HuH-7 (cell line): ENCODE results near the gene LY6G6F.
A peak's percentile ranks its signal among the peaks of the same experiment; 100 is the strongest.

Experiments used
- DNase-seq: peaks from one replicate; pipeline ENCODE4 v3.0.0; 2011; ENCODE audit warnings: low spot score

LY6G6F gene

DNA sequence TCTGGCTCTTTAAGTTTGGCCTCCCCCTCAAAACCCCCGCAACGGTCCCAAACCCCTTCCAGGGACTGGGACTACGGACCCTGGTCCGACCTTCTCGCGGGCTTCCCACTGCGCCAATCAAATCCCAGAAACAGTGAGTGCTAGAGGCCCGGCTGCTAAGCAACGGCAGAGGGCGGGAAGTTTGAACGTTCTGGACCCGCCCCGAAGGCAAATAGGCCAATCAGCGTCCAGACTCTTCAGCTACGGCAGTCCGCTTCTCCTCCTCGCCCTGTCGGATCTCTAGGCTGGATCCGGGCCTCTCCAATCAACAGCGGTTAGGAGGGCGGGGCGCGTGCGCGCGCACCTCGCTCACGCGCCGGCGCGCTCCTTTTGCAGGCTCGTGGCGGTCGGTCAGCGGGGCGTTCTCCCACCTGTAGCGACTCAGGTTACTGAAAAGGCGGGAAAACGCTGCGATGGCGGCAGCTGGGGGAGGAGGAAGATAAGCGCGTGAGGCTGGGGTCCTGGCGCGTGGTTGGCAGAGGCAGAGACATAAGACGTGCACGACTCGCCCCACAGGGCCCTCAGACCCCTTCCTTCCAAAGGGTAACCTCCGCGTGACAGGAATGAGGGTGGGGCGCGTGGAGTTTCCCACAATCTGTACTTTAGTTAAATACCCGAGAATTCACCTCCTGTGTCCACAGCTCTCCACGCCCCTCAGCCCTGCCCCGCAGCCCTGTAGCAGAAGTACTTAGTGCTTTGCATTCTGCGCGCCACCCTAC, 33.2 kb downstream of the LY6G6F start, which contains the start of gene MSH5:
TSS of gene MSH5 (plus strand) at position 367 of the 758 bp plus-strand sequence. CDS start 462 bp downstream, outside the sequence.
- DNase-seq = peak; percentile 83

DNA sequence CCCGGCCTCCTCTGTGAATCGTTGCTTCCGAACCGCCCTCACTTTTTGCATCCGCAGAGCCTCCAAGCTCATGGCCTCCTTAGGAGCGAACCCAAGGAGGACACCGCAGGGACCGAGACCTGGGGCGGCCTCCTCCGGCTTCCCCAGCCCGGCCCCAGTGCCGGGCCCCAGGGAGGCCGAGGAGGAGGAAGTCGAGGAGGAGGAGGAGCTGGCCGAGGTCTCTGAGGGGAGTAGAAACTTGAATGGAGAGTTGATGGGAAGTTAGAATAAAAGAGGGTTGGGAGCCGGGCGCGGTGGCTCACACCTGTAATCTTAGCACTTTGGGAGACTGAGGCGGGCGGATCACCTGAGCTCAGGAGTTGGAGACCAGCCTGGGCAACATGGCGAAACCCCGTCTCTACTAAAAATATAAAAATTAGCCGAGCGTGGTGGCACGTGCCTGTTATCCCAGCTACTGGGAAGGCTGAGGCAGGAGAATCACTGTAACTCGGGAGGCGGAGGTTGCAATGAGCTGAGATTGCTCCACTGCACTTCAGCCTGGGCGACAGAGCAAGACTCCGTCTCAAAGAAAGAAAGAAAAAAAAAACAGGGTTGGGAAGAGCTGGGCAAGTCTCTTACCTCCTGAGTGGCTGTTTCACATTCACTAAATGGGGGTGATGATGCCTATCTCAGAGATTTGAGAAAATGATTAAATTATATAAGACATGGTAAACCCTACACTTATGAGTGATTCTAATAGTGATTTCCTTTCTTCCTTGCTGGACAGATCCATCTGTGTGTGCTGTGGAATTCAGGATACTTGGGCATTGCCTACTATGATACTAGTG, 33.9 kb downstream of the LY6G6F start:
- no peak for DNase-seq

DNA sequence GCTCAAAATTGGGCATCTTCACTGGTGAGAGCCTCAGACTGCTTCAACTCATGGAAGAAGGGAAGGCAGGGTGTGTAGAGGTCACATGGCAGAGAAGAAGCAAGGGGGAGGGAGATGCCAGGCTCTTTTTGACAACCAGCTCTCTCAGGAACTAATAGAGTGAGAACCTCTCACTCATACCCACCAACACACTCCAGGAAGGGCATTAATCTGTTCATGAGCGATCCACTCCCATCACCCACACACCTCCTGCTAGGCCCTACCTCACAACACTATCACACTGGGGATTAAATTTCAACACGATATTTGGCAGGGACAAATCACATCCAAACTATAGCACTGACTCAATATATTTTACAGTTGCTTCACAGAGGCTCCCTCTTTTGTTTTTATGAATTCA, 35.1 kb downstream of the LY6G6F start:
- no peak for DNase-seq

DNA sequence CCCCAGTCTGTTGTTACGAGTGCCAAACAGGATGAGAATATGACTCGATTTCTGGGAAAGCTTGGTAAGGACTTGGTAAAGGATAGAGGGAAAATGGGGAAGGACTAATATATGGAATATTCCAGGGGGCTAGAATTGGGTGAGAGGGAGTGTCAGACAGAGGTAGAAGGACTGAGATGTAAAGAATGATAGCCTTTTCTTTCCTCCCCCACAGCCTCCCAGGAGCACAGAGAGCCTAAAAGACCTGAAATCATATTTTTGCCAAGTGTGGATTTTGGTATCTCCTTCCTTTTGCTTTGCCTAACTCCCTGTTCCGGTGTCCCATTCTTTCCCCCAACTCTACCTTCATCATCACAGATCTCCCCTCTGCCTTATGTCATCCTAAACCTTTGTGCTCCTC, 36.2 kb downstream of the LY6G6F start:
- no peak for DNase-seq

DNA sequence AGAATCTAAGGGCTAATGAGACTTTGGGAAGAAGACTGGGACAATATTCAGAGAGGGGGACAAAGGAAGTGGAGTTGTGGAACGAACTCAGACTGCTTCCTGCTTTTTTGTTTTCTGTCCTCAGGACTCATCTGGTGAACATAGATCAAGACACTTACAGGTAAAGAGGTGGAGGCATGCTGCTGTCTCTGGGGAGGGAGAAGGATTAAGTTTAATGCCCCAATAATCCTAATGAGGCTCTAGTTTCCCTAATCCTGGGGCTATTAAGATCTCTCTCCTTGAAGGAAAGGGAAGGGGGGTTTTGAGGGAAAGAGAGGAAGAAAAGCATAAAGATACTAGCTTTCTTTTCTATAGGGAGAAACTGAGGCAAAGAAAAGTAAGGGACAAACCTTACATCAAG, 37.8 kb downstream of the LY6G6F start:
- no peak for DNase-seq

DNA sequence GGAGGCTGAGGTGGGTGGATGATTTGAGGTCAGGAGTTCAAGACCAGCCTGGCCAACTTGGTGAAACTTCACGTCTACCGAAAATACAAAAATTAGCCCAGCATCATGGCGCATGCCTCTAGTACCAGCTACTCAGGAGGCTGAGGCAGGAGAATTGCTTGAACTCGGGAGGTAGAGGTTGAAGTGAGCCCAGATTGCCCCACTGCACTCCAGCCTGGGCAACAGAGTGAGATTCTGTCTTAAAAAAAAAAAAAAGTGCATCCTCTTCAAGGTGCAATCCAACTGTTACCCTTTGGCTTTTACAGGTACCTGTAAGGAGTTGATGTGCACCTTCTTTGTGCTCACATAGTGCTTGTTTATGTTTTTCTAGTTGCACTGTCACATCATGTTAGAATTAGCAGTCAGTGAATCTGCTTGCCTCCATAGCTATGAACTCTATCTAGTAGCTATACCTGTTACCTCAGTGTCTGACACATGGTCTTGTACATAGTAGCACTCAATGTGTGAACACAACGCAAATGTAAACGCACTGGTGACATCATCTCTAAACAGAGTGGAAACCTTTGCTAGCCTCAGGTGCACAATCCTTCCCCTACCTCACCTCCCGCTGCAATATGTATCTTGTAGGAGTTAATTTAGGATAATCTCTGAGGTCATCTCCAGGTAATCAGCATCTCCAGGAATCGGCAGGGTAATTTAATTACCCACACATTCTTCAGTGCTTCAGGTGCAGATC, 42.8 kb downstream of the LY6G6F start:
- no peak for DNase-seq

DNA sequence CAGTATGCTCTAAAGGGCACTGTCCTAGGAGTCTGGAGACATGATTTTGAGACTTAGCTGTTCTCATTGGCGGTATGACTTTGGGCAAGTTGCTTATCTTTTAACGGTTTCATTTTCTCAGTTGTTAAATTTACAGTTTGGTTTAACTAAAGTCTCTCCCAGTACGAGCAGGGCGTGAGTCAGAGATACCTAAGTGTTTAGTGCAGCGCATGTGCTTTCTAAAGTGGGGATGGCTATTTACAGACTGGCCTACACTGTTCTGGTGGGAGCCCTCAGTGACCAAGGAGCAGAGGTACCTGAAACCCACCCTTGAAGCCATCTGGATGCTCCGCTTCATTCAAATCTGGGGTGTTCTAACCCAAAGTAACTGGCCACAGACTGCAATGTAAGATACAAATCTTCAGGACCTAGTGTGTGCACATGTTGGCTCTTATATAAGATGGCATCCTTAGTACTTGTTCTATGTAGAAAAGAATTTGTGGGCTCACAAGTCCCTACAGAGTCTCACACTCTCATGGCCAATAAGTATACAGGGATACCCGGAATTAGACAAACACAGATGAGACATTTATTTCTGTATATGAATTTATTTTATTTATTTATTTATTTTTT, 43.9 kb downstream of the LY6G6F start:
- DNase-seq = no peak

DNA sequence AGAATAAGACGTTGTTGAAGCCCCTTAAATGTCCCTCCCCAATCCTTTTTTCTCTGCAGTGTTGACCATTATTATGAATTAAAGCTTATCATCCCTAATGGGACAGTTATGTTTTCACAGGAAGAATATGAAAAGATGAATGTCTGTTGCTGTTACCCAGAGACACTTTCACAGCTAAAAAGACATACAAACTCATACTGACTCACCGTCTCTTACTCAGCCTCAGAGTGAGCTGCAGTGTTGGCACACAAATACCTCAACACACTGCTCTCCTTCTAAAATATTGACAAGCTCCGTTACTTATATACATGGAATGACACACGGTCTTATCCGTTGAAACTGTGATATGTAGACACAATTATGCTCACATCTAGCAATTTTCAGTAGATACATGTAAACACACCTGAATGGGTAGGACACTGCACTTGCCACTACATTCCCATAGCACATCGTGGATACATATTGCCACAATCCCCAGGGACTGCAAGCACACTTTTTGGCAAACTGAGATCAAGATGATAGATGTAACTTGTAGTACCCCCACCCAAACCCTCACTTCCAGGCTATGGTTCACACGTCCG, 46.2 kb downstream of the LY6G6F start:
- DNase-seq = no peak

DNA sequence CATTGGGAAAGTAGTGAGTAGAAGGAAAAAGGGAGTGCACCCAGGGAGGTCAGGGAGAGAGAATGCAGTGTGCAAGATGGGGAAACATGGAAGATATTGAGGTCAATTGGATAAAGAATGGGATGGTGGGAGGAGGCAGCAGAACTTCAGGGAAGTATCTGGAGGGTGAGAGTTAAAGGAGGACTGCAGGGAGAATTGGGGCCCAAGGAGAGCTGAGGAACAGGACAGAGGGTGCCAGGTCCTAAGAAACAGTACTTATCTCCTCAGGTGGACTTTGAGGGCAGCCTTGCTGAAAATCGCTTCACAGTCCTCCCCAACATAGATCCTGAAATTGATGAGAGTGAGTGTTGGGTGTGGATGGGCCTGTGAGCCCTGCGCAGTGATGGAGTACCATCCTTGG, 51.6 kb downstream of the LY6G6F start:
- DNase-seq = no peak
